ENCODE data around the gene TEX264.

The TEX264 gene

DNA sequence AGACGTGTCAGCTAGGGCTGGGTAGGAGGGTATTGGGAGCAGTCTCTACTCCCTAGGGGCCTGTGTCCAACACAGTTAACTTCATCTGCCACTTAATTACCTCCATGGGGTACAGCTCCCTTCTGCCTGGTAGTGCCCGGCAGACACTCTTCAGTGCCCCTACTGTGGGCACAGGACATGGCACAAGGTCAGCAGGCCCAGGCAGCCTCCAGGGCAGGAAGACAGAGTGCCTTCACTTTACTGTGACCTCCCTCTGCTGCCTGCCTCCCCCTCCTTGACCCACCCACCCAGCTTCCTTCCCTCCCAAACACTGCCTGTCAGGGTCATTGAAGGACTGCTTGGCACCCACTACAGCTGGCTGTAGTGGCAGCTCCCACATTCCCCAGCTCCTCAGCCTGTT lies 29.4 kb downstream of the TEX264 start:
- DNase-seq, result no peak

DNA sequence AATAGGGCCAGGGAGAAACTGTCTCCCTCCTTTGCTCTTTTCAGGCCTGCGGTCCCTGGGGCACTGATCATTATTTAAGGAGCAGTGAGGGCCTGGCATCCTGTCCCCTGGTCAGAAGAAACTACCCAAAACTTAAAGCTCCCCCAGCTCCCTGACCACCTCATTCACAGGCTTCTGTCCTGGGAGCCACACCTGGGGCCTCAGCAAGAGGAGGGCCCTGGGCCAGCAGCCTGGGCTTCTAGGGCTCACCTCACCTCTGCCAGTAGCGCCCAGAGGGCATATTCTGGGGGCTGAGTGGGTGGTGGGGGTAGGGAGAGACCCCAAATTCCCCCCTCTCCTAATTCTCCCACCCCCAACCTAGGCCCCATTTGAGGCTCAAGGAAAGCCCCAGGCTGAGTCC lies 31.1 kb downstream of the TEX264 start:
- DNase-seq, result no peak

DNA sequence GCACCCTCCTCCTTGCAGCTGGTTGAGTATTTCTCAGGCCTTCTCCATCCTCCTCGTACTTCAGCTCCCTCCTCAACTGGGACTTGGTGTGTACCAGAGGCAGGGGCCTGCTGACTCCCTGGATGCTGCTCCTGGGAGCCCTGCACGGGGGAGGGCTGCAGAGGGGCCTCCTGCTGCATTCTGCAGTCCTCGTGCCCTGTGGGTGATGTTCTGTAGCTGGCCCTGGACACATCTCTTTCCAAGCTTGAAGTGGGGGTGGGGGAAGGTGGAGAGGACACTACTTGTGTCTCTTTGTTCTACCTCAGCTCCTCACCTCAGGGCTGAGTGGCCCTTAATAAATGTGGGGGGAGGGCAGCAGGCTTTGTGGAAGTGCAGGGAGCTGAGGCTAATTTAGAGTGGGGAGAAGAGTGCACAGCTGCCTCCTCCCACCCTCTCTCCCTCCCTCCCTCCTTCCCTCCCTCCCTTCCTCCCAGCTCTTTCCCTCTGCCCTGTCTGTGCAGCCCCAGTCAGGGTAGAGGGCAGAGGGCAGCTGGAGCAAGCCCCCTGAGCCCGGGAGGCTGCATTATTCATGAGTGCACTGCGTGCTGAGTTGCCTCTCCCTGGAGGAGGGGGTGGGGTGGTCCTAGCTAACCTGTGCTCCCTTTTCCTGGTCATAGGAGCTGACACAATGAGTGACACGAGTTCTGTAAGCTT lies 32.2 kb downstream of the TEX264 start:
- DNase-seq, result no peak

DNA sequence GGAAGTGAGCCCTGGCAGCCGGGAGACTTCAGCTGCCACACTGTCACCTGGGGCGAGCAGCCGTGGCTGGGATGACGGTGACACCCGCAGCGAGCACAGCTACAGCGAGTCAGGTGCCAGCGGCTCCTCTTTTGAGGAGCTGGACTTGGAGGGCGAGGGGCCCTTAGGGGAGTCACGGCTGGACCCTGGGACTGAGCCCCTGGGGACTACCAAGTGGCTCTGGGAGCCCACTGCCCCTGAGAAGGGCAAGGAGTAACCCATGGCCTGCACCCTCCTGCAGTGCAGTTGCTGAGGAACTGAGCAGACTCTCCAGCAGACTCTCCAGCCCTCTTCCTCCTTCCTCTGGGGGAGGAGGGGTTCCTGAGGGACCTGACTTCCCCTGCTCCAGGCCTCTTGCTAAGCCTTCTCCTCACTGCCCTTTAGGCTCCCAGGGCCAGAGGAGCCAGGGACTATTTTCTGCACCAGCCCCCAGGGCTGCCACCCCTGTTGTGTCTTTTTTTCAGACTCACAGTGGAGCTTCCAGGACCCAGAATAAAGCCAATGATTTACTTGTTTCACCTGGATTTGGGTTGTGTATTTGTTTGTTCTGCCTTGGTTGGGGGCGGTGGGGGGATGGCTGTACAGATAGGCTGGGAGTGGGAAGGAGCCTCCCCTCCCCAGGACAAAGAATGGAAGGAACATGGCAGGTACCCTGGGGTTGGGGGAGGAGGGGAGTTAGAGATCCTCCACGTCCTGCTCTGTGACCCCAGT lies 32.9 kb downstream of the TEX264 start:
- DNase-seq, result no peak

DNA sequence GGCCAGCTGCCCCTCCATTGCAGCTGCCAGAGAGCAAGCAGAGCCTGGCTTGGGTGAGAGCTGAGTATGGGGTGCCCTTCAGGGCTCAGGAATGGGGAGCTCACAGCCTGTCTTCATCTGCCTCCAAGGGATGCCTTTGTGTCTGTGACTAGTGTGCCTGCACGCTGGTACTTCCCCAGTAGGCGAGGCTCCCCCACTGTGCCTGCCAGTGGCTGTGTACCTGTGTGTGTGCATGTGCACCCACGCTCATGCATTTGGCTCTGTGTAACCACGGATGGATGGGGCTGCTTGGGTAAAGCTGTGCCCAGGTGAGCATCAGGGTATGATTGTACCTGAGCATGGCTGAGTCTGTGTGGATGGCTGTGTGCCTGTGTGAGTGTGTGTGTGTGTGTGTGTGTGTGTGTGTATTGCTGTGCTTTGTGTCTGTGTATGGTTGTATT lies 33.5 kb downstream of the TEX264 start:
- no peak for DNase-seq

DNA sequence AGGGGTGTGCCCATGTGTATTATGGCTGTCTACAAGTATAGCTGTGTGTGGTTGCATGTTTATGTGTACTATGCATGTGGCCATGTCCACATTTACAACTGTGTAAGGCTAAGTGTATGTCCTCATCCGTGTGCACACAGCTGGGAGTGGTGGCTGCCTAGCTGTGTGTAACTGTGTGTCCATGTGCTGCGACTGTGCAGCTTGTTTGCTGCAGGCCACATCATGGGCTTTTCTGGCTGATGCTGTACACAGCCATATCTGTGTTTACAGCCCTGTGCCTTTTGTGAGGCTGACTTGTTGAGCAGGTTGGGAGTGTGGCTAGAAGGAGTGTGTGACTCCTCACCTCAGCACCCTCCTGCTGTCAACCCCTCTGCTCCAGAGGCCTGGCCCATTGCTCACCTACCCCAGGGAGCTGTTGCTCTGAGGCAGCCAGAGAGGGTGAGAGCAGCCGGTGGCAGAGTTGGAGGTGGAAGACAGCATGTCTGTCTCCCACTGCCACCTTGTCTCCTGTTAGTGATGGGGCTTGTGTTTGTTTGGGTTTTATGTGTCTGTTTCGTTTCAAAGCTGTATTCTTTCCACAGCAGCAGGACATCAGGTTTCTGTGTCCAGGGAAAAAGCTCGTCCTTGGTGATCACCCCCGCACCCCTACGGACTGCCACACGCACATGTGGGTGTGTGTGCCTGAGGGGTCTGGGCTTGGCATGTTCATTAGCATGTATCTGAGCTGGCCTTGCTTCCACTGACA lies 34.4 kb downstream of the TEX264 start:
- no peak for DNase-seq

DNA sequence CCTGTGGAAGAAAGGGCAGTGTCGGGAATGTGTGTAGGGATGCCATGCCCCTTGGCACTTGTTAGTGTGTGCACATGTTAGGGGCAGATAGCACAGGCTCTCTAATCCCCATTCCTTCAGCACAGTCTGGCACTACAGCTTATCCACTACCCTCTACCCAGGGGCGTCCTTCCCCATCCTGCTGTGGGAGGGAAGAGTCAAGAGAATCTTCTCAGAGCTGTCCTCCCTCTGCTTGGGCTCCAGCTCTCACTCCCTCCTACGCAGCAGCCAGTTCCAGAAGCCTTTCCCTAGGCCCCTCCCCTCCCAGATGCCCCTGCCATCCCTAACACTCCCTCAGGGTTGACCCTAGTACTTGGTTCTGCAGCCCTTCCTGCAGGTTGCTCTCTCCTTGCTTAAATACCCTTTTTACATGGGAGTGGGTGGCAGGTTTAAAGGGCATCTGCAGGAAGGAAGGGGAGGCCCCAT lies 35.0 kb downstream of the TEX264 start:
- no peak for DNase-seq

DNA sequence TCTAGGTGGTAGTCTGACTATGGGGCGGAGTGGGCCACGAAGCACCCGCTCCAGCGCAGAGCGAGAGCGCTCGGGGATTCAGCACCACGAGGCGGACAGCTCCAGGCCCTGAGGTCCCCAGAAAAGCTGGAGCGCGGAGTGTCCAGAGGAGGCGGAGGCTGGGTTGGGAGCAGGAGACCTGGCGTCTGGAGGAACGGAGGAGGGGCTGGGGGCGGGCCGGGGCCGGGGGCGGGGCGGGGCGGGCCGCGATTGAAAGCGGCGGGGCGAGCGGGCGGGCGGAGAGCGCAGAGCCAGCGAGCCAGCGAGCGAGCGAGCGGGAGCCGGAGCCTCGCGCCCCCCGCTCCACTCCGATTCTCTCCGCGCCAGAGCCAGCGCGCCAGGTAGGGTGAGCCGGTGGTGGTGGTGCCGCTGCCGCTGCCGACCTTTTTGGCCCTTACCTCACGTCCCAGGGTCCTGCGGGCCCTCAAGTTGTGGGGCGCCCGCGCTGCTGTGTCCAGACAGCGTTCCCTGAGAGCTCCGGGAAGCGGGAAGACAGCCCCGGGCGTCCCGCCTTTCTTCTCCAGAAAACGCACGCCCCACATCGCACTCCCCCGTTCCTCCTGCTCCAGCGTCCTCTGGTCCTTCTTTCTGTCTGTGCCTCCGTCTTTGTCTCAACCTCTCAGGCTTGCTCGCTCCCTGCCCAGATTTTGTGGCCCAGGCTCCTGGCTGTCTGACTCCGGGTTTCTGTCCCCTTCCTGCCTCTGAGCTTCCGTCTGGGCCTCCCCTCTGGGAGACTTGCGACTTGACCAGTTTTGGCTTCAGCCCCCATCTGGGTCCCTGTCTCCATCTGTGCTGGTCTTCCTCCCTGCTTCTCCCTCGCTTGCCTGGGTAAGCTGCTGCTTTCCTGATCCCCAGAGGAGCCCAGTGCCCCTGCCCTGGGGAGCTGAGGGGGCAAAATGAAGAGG lies 36.0 kb downstream of the TEX264 start, which contains the start of gene GRM2:
TSS of gene GRM2 (plus strand) at position 281 of the 944 bp plus-strand sequence. CDS start 1,916 bp downstream, outside the sequence.
- DNase-seq, result peak; percentile 79

DNA sequence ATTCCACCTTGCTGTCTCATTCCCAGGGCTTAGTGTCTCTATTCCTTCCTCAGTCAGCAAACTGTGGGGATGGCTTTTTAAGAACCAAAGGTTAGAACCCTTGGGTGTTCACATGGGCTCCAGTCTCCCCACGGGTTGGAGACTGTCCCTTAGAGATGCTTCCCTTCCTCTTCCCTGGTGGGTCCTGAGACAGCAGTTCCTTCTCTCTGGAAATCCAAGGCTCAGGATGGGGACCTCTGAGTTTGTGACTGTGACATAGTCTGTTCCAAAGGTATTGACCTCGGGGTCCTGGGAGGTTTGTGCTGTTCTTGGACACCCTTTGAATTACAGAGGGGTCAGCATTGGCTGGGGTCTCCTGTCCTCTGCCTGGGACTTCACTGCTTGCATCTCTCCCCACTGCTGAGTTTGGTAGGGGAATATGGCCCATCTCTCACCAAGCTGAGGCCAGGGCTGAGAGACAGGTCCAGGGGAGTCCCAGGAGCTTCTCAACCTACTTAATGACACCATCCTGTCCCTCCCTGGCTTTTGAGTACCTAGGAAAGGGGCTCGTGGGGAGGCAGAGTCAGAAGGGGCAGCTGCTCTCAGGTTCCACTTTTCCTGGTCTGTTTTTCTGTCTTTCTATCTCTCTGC lies 37.3 kb downstream of the TEX264 start:
- DNase-seq, result no peak

DNA sequence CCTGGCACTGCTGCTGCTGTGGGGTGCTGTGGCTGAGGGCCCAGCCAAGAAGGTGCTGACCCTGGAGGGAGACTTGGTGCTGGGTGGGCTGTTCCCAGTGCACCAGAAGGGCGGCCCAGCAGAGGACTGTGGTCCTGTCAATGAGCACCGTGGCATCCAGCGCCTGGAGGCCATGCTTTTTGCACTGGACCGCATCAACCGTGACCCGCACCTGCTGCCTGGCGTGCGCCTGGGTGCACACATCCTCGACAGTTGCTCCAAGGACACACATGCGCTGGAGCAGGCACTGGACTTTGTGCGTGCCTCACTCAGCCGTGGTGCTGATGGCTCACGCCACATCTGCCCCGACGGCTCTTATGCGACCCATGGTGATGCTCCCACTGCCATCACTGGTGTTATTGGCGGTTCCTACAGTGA lies 38.0 kb downstream of the TEX264 start:
- DNase-seq, result no peak

DNA sequence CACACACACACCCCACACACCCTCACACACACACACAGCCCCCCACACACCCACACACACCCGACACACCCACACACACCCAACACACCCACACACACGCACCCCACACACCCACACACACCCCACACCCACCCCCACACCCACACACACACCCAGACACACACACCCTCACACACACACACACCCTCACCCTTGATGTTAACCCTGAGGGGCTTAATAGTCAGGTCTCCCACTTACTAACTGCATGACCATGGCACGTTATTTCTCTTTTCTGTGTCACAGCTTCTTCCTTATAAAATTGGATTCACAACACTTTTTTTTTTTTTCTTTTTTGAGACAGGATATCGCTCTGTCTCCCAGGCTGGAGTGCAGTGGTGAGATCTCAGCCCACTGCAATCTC lies 38.6 kb downstream of the TEX264 start:
- no peak for DNase-seq

DNA sequence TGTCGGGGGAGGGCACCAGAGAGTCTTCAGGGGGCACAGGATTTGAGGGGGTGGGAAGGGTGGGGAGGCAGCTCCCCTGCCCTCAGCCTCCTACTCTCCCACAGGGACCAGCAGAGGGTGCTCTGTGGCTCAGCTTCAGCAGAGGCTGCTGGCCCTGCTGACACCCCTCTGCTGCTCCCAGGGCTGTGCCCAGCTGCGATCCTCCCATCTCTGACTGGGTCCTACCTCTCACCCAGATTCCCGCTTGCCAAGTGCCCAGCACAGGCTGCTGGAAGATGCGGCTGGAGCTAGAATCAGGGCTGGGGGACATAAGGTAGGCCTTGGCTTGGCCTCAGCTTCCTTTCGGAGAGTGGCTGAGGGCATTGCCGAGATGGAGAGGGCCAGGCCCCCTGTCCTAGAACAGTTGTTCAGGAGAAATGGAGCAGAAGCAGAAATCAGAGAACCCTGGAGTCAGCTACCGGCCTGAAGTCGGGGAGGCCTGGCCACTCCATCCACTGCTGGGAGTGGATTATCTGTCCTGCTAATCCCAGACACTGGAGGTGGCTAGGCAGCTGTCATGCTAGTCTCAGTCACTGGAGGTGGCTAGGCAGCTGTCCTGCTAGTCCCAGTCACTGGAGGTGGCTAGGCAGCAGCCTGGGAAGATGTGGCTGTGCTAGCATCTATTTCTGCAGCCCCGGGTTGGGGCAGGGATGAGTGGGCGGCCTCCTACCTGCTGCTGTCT lies 39.7 kb downstream of the TEX264 start:
- DNase-seq, result no peak

DNA sequence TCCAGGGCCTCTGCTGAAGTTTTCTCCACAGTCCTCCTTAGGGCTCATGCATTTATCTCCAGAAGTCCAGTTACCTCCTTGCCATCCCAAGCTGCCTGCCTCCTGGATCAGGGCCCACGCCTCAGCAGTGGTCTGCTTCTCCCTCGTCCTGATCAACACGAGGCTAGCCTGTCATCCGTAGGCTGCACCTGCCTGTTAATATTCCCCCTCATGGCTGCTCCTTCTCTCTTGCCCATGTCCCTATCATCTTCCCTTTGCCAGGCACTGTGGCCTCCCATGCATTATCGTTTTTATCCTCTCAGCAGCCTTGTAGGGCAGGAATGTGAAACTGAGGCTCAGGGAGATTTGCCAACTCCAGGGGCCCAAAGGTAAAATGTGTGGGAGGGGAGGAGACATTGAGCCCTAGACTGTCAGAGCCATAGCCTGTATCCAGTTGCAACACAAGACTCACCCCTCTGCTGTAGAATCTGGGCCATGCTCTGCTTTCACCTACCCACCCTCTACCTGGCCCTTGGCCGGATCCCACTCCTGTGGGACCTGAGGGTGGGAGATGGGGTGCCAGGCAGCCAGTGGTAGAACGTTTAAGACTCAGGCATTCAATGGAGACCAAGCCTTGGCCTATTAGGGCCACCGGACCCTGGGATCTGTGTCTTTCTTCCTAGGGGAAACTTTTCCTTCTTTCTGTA lies 40.4 kb downstream of the TEX264 start:
- DNase-seq, result no peak

DNA sequence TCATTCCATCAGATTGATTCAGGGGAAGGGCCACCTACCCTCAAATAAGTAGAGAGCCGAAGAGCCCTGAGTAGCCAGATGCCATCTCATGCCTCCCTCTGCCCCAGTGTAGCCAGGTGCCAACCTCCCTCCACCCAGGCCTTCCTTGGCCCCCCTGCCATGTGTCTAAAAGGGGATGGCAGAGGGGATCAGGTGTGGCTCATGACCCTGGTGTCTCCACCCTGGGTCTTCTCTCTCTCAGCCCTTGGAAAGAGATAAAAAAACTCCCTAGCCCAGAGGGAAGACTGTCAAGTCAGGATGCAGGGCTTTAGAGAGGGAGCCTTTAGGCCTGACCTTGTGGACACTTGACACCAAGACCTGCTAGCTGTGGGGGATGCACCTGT lies 41.0 kb downstream of the TEX264 start:
- no peak for DNase-seq

DNA sequence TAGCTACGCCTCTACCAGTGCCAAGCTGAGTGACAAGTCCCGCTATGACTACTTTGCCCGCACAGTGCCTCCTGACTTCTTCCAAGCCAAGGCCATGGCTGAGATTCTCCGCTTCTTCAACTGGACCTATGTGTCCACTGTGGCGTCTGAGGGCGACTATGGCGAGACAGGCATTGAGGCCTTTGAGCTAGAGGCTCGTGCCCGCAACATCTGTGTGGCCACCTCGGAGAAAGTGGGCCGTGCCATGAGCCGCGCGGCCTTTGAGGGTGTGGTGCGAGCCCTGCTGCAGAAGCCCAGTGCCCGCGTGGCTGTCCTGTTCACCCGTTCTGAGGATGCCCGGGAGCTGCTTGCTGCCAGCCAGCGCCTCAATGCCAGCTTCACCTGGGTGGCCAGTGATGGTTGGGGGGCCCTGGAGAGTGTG lies 41.5 kb downstream of the TEX264 start:
- DNase-seq, result no peak

DNA sequence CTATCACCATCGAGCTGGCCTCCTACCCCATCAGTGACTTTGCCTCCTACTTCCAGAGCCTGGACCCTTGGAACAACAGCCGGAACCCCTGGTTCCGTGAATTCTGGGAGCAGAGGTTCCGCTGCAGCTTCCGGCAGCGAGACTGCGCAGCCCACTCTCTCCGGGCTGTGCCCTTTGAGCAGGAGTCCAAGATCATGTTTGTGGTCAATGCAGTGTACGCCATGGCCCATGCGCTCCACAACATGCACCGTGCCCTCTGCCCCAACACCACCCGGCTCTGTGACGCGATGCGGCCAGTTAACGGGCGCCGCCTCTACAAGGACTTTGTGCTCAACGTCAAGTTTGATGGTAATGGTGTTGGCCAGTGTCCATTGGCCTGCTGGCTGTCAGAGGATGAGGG lies 41.9 kb downstream of the TEX264 start:
- no peak for DNase-seq

DNA sequence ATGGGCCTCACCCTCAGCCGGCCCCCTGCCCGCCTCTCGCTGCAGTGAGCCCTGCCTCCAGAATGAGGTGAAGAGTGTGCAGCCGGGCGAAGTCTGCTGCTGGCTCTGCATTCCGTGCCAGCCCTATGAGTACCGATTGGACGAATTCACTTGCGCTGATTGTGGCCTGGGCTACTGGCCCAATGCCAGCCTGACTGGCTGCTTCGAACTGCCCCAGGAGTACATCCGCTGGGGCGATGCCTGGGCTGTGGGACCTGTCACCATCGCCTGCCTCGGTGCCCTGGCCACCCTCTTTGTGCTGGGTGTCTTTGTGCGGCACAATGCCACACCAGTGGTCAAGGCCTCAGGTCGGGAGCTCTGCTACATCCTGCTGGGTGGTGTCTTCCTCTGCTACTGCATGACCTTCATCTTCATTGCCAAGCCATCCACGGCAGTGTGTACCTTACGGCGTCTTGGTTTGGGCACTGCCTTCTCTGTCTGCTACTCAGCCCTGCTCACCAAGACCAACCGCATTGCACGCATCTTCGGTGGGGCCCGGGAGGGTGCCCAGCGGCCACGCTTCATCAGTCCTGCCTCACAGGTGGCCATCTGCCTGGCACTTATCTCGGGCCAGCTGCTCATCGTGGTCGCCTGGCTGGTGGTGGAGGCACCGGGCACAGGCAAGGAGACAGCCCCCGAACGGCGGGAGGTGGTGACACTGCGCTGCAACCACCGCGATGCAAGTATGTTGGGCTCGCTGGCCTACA lies 44.4 kb downstream of the TEX264 start:
- DNase-seq, result no peak

DNA sequence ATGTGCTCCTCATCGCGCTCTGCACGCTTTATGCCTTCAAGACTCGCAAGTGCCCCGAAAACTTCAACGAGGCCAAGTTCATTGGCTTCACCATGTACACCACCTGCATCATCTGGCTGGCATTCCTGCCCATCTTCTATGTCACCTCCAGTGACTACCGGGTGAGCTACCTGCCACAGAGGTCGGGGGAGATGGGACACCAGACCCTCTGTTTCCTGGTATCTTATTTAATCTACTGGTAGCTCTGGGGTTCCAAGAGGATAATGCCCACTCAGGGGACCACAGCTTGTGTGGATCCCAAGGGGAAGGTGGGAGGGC lies 44.9 kb downstream of the TEX264 start:
- no peak for DNase-seq

DNA sequence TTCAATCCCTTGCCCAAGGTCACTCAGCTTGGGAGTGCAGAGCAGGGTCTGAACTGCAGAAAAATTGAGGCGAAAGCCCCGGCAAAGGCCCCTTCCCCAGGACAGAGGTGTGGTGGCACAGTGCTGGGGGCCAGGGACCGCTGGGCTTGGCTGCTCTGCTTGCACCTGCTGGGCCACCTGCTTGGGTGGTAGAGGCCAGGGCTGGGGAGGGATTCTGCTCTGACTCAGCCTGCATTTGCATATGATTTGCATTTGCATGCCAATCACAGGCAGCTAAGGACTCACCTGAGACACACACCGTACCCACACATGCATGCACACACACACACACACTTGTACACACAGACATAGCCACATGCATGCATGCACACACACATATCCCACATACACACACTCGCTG lies 45.8 kb downstream of the TEX264 start:
- DNase-seq, result no peak

DNA sequence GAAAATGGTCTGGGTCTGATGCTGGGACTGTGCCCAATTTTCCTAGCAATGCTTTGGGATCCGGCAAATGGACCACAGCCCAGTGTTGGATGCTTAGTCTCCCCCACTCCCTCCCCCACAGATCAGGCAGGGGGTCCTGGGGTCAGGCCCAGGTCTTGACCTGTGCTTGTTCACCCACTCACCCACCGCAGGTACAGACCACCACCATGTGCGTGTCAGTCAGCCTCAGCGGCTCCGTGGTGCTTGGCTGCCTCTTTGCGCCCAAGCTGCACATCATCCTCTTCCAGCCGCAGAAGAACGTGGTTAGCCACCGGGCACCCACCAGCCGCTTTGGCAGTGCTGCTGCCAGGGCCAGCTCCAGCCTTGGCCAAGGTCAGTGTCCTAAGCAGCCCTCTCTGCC lies 46.4 kb downstream of the TEX264 start:
- no peak for DNase-seq
